H1 (cell line): Measurements from ENCODE around the gene NT5DC1. TPM values are rescaled to one million over a fixed set of nuclear protein-coding genes. Genes with fewer than 3 reads are reported as not detected.

Experiments
- BACH1 ChIP-seq: IDR thresholded peaks from 2 replicates; pipeline ENCODE4 v1.6.1; 2012; ENCODE audit warnings: low read length, improper control_type of control experiment
- CHD1 ChIP-seq: IDR thresholded peaks from 2 replicates; pipeline ENCODE4 v1.6.1; 2012; ENCODE audit warnings: low read depth, low read length, improper control_type of control experiment
- CHD7 ChIP-seq: fragments of 300-600 bp; sonication (generic); IDR thresholded peaks from 2 replicates; pipeline ENCODE4 v1.7.1; 2012; ENCODE audit warnings: low read length, moderate library complexity, mild to moderate bottlenecking, inconsistent platforms; ENCODE audit not compliant: insufficient replicate concordance
- CREB1 ChIP-seq: IDR thresholded peaks from 2 replicates; pipeline ENCODE4 v1.6.1; 2012; ENCODE audit warnings: inconsistent platforms
- JUN ChIP-seq: IDR thresholded peaks from 2 replicates; pipeline ENCODE4 v1.6.1; 2011; ENCODE audit warnings: low read depth, mild to moderate bottlenecking, improper control_type of control experiment, low read length
- RBBP5 ChIP-seq: IDR thresholded peaks from 2 replicates; pipeline ENCODE4 v1.7.1; 2012; ENCODE audit warnings: low read depth, mild to moderate bottlenecking, inconsistent platforms, low read length, moderate library complexity, borderline replicate concordance
- polyA plus RNA-seq, 7 experiments: library from polyadenylated mRNA; depleted of rRNA in 3 of 7; stranded (reverse) in 5 of 7; unstranded in 2 of 7; fragments of >200 nt in 5 of 7; fragments of 200-250 nt in 2 of 7; gene quantifications; 1 replicate in 5 of 7; 2 replicates in 1 of 7; 4 replicates in 1 of 7; pipeline versions ENCODE4 v1.2.1 to v1.2.3, GENCODE V29; 2011 to 2013; ENCODE audit warnings: missing spikeins in 2 of 7, mixed read lengths in 2 of 7
- total RNA-seq: library from RNA; stranded (reverse); fragmentation: NEBNext Ultra II Directional; extraction: Animal tissue kit (Norgen Biotek cat#: 25700); gene quantifications from 2 replicates; pipeline ENCODE4 v1.2.1, GENCODE V29; 2021

Gene NT5DC1
- total and polyA plus RNA-seq, 2 of the 8 experiments (the other 6 are each of a cell fraction or from before 2014, with no cell fraction given), result 25.3 to 72.7 TPM

GRCh38 chr6:116084284-116084683 is 16.4 kb upstream of the NT5DC1 start (continued):
- no peak for TF ChIP-seq CHD7
- no peak for TF ChIP-seq BACH1
- no peak for TF ChIP-seq JUN
- TF ChIP-seq RBBP5, result no peak
- no peak for TF ChIP-seq CHD1
- TF ChIP-seq CREB1, result no peak
